Parathyroid adenoma (tissue), 2 donors: ENCODE results near the gene SBNO2.

Source experiments
- H2AFZ ChIP-seq: fragments of 300-600 bp; sonication (generic); one replicate; pipeline ENCODE4 v1.7.0; 2017; ENCODE audit warnings: antibody characterized with exemption, mild to moderate bottlenecking
- H3K27ac ChIP-seq: fragments of 300-600 bp; sonication (generic); one replicate; pipeline ENCODE4 v1.7.0; 2017
- H3K27me3 ChIP-seq: fragments of 300-600 bp; sonication (generic); one replicate; pipeline ENCODE4 v1.7.0; 2017; ENCODE audit warnings: low read length; ENCODE audit not compliant: control insufficient read depth, insufficient read depth
- H3K36me3 ChIP-seq: fragments of 300-600 bp; sonication (generic); one replicate; pipeline ENCODE4 v1.7.0; 2017; ENCODE audit warnings: low read length; ENCODE audit not compliant: control insufficient read depth, insufficient read depth
- H3K4me1 ChIP-seq: fragments of 300-600 bp; sonication (generic); one replicate; pipeline ENCODE4 v1.7.0; 2017; ENCODE audit warnings: control low read depth
- H3K4me2 ChIP-seq: fragments of 300-600 bp; sonication (generic); one replicate; pipeline ENCODE4 v1.7.0; 2017; ENCODE audit warnings: low read length
- H3K4me3 ChIP-seq: fragments of 300-600 bp; sonication (generic); one replicate; pipeline ENCODE4 v1.7.0; 2017; ENCODE audit warnings: low read depth, low read length
- H3K79me2 ChIP-seq: fragments of 300-600 bp; sonication (generic); one replicate; pipeline ENCODE4 v1.7.0; 2017; ENCODE audit warnings: control low read depth
- H3K9ac ChIP-seq: fragments of 300-600 bp; sonication (generic); one replicate; pipeline ENCODE4 v1.7.0; 2017; ENCODE audit warnings: mild to moderate bottlenecking
- H3K9me3 ChIP-seq: fragments of 300-600 bp; sonication (generic); one replicate; pipeline ENCODE4 v1.7.0; 2017; ENCODE audit warnings: low read length; ENCODE audit not compliant: control insufficient read depth
- TF ChIP-seq, protein P1 (sequence below): fragments of 300-600 bp; sonication (generic); IDR thresholded peaks from one replicate; pipeline ENCODE4 v1.7.0; 2017; ENCODE audit warnings: antibody characterized with exemption, mild to moderate bottlenecking
- donor health status: primary hyperparathyroidism.

SBNO2 gene

DNA sequence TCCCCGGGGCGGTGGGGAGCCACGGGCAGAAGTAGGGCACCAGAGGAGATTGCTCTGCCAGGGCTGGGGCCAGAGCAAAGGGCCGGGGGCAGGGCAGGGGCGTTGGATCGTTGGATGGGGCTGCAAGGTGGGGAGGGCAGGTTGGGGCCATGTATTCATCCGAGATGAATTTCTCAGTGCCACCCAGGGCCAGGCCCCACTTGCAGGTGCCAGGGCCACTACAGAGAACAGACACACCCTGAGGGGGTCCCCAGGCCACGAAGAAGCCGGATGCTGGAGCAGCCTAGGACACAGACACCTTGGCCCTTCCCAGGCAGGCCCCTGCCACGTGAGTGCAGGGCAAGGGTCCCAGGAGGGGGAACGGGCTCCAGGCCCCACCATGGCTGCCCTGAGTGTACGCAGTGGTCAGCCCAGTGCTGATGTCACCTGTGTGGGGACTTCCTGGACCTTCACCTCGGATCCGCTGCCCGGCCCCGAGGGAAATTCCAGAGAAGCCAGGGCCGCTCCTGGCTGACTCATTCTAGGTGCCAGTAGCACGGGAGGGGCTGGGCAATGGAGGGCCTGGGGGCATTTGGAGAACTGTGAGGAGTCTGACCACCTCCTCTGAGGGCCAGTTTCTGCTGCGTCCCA lies 9.6 kb upstream of the SBNO2 start:
- H3K36me3 ChIP-seq = no peaks in the 10 kb centered on the region
- no peaks in the 10 kb centered on the region for H3K9me3 ChIP-seq
- no peaks in the 10 kb centered on the region for H3K27me3 ChIP-seq
- peaks cover 9% of the 10 kb centered on the region for H3K4me1 ChIP-seq
- no peak overlapping the region for H3K9ac ChIP-seq
- H3K79me2 ChIP-seq = no peaks in the 10 kb centered on the region
- no peak overlapping the region for H2AFZ ChIP-seq
- H3K27ac ChIP-seq = no peak overlapping the region
- H3K4me3 ChIP-seq = no peak overlapping the region
- TF ChIP-seq, protein P1, sequence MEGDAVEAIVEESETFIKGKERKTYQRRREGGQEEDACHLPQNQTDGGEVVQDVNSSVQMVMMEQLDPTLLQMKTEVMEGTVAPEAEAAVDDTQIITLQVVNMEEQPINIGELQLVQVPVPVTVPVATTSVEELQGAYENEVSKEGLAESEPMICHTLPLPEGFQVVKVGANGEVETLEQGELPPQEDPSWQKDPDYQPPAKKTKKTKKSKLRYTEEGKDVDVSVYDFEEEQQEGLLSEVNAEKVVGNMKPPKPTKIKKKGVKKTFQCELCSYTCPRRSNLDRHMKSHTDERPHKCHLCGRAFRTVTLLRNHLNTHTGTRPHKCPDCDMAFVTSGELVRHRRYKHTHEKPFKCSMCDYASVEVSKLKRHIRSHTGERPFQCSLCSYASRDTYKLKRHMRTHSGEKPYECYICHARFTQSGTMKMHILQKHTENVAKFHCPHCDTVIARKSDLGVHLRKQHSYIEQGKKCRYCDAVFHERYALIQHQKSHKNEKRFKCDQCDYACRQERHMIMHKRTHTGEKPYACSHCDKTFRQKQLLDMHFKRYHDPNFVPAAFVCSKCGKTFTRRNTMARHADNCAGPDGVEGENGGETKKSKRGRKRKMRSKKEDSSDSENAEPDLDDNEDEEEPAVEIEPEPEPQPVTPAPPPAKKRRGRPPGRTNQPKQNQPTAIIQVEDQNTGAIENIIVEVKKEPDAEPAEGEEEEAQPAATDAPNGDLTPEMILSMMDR = no peak
- H3K4me2 ChIP-seq = no peak overlapping the region

DNA sequence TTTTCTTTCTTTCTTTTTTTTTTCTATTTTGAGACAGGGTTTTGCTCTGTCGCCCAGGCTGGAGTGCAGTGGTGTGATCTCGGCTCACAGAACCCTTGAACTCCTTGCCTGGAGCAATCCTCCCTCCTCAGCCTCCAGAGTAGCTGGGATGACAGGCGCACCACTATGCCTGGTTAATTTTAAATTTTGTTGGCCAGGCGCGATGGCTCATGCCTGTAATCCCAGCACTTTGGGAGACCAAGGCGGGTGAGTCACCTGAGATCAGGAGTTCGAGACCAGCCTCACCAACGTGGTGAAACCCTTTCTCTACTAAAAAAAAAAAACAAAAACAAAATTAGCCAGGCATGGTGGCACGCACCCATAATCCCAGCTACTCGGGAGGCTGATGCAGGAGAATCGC lies 8.7 kb upstream of the SBNO2 start:
- TF ChIP-seq, protein P1 = no peak
- Histone ChIP-seq H3K4me2 (no peak overlapping the region), H3K9me3 (no peaks in the 10 kb centered on the region), H3K4me3 (no peak overlapping the region), H3K27me3 (no peaks in the 10 kb centered on the region), H3K27ac (no peak overlapping the region), H3K4me1 (peaks cover 9% of the 10 kb centered on the region), H3K79me2 (no peaks in the 10 kb centered on the region), H2AFZ (no peak overlapping the region), H3K36me3 (no peaks in the 10 kb centered on the region), H3K9ac (no peak overlapping the region)

DNA sequence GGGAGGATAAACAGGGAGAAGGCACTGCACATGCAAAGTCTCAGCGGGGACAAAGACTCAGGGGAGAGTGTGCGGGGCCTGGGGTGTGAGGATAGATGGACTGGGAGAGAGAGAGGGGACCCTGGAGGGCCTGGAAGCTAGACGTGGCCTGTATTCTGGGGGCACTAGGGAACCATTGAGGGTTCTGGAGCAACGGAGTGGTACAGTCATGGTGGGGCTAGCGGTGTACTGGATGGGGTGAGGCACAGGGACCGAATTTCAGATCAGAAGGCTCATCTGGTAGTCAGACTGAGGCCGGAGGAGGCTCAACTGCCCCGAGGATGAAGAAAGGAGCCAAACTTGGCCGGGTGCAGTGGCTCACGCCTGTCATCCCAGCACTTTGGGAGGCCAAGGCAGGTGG lies 8.0 kb upstream of the SBNO2 start:
- peak overlapping the region; percentile 46 for H3K4me2 ChIP-seq
- no peak overlapping the region for H3K4me3 ChIP-seq
- H3K36me3 ChIP-seq = no peaks in the 10 kb centered on the region
- H3K9me3 ChIP-seq = no peaks in the 10 kb centered on the region
- H3K9ac ChIP-seq = no peak overlapping the region
- peaks cover 9% of the 10 kb centered on the region for H3K4me1 ChIP-seq
- peak overlapping the region; percentile 39 for H2AFZ ChIP-seq
- no peaks in the 10 kb centered on the region for H3K79me2 ChIP-seq
- H3K27ac ChIP-seq = peak overlapping the region; percentile 81
- H3K27me3 ChIP-seq = no peaks in the 10 kb centered on the region
- TF ChIP-seq, protein P1 = no peak

DNA sequence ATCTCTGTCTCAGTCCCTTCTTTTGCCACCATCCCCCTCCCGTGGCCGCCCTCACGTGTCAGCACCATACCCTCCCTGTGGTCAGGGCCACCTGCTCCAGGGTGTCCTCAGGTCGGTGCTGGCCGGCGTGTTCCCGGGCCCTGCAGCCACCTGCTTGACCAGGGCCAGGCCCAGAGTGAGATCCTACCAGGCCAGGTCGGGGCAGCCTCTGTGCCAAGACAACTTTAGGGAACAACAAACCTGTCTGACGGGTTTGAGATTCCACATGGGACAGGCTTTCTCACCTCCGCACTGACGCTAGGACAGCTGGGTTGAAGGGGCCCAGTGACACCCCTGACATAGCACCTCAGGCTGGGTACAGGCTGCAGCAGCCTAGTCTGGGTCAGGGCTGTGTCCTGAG lies 7.5 kb upstream of the SBNO2 start:
- Histone ChIP-seq H3K4me2 (peak overlapping the region; percentile 46), H3K9ac (no peak overlapping the region), H2AFZ (peak overlapping the region; percentile 39), H3K36me3 (no peaks in the 10 kb centered on the region), H3K4me3 (no peak overlapping the region), H3K4me1 (peaks cover 9% of the 10 kb centered on the region), H3K79me2 (no peaks in the 10 kb centered on the region), H3K27ac (peak overlapping the region; percentile 81), H3K9me3 (no peaks in the 10 kb centered on the region), H3K27me3 (no peaks in the 10 kb centered on the region)
- TF ChIP-seq, protein P1 = no peak
